ENCODE results near the gene C20orf202. TPM values are rescaled to one million over a fixed set of nuclear protein-coding genes. Genes with fewer than 3 reads are reported as not detected.

C20orf202 gene
- total and polyA plus RNA-seq, 9 of the 15 experiments (the other 6 are each of a cell fraction or from before 2014, with no cell fraction given): 0.03 to 0.24 (median 0.15) TPM; not detected in 4

GRCh38 chr20:1214838-1215261 is 11.6 kb downstream of the C20orf202 start (continued):
- TF ChIP-seq ARID3A (IDR thresholded peaks at IDR 0.05; ENCODE audit: borderline replicate concordance, low read depth, low read length) (no peak), PTTG1 (tag; IDR thresholded peaks at IDR 0.05; ENCODE audit: low read depth) (peak; percentile 81), PHF8 (IDR thresholded peaks at IDR 0.05; ENCODE audit: borderline replicate concordance, low read length) (no peak), JUNB (CRISPR knock-in tag; conservative IDR thresholded peaks at IDR 0.05) (no peak), SNRNP70 (optimal IDR thresholded peaks at IDR 0.05; ENCODE audit: low read depth, low read length) (no peak), GTF2E2 (tag; IDR thresholded peaks at IDR 0.05) (no peak), ZNF592 (IDR thresholded peaks at IDR 0.05) (peak; percentile 96), ZNF212 (CRISPR knock-in tag; IDR thresholded peaks at IDR 0.05) (no peak), ZNF274 (IDR thresholded peaks at IDR 0.05; ENCODE audit: borderline replicate concordance, low read depth, low read length) (no peak), ZNF77 (CRISPR knock-in tag; IDR thresholded peaks at IDR 0.05) (no peak), ILK (tag; IDR thresholded peaks at IDR 0.05; ENCODE audit: borderline replicate concordance, low read depth) (peak; percentile 54; the same call in 1 of the 2 replicates), PHB (CRISPR knock-in tag; IDR thresholded peaks at IDR 0.05) (no peak), BRD4 (IDR thresholded peaks at IDR 0.05) (no peak), SMAD4 (CRISPR knock-in tag; conservative IDR thresholded peaks at IDR 0.05) (peak; percentile 71), ETV5 (CRISPR knock-in tag; IDR thresholded peaks at IDR 0.05; ENCODE audit: low read depth) (peak; percentile 31; the same call in 1 of the 2 replicates), MBD2 (IDR thresholded peaks at IDR 0.05; ENCODE audit: borderline replicate concordance, low read depth) (no peak), ZBTB12 (CRISPR knock-in tag; IDR thresholded peaks at IDR 0.05) (peak; percentile 48; the same call in 1 of the 2 replicates)
- TF ChIP-seq, protein P1, sequence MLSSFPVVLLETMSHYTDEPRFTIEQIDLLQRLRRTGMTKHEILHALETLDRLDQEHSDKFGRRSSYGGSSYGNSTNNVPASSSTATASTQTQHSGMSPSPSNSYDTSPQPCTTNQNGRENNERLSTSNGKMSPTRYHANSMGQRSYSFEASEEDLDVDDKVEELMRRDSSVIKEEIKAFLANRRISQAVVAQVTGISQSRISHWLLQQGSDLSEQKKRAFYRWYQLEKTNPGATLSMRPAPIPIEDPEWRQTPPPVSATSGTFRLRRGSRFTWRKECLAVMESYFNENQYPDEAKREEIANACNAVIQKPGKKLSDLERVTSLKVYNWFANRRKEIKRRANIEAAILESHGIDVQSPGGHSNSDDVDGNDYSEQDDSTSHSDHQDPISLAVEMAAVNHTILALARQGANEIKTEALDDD (IDR thresholded peaks at IDR 0.05): no peak
- TF ChIP-seq, protein P2, sequence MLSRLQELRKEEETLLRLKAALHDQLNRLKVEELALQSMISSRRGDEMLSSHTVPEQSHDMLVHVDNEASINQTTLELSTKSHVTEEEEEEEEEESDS (CRISPR knock-in tag; IDR thresholded peaks at IDR 0.05): no peak
- TF ChIP-seq, protein P3, sequence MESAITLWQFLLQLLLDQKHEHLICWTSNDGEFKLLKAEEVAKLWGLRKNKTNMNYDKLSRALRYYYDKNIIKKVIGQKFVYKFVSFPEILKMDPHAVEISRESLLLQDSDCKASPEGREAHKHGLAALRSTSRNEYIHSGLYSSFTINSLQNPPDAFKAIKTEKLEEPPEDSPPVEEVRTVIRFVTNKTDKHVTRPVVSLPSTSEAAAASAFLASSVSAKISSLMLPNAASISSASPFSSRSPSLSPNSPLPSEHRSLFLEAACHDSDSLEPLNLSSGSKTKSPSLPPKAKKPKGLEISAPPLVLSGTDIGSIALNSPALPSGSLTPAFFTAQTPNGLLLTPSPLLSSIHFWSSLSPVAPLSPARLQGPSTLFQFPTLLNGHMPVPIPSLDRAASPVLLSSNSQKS (CRISPR knock-in tag; IDR thresholded peaks at IDR 0.05): no peak
